HCT116 (cell line): Measurements from ENCODE around the gene MBD3L2. TPM values are rescaled to one million over a fixed set of nuclear protein-coding genes. Genes with fewer than 3 reads are reported as not detected.

ENCODE experiments used
- ATAC-seq: fragments of 200-7000 bp; cut with Tn5 transposase; 2 replicates; pipeline ENCODE4 v1.9.1; 2020; ENCODE audit warnings: mild to moderate bottlenecking, moderate library complexity
- BruUV-seq: library from RNA; stranded (reverse); fragments of 400-500 nt; replicated peaks from 2 replicates; lab custom pipeline; 2021; lab: Mats Ljungman, UMichigan
- CTCF ChIA-PET: fragments of 300-600 bp; sonication (Branson Sonifier 250); formaldehyde crosslinking; loops from one replicate; lab custom pipeline; 2021; ENCODE audit warnings: antibody characterized with exemption; lab: Charles Lee
- POLR2A ChIA-PET: fragments of 300-600, 350-600 bp; sonication (Branson Sonifier 250); formaldehyde crosslinking; loops from one replicate; lab custom pipeline; 2021; ENCODE audit warnings: antibody characterized with exemption; lab: Charles Lee
- RAD21 ChIA-PET, 2 experiments: fragments of 300-600 bp; sonication (Branson Sonifier 250); formaldehyde crosslinking; loops; one replicate each; lab custom pipeline; 2023; ENCODE audit warnings: low total read pairs in 2 of 2; ENCODE audit not compliant: uncharacterized antibody in 2 of 2, unreplicated experiment in 2 of 2, low non-redundant PET in 1 of 2; lab: Charles Lee
- DNase-seq: peaks from one replicate; pipeline ENCODE4 v3.0.0-alpha.2; 2010; ENCODE audit warnings: low read depth, low spot score
- H2AFZ ChIP-seq: fragments of 200-600 bp; shearing (Covaris generic), sonication (generic); 2 replicates; pipeline ENCODE4 v1.6.1; 2017; ENCODE audit warnings: low read depth, mixed run types, mixed read lengths, antibody characterized with exemption, low read length; ENCODE audit not compliant: poor library complexity, severe bottlenecking
- H3K27ac ChIP-seq: 2 replicates; pipeline ENCODE4 v1.5.1; 2012; ENCODE audit warnings: low read depth, low read length
- H3K27me3 ChIP-seq: fragments of 200-600 bp; sonication (generic); 2 replicates; pipeline ENCODE4 v1.6.1; 2016; ENCODE audit warnings: mixed run types, low read length, mixed read lengths; ENCODE audit not compliant: insufficient read depth
- H3K36me3 ChIP-seq, 2 experiments: fragments of 200-500 bp in 1 of 2; fragments of 200-600 bp in 1 of 2; sonication (Bioruptor generic) in 1 of 2; sonication (generic) in 1 of 2; 2 replicates each; pipeline versions ENCODE4 v1.5.1 to v1.6.1; 2014 to 2016; ENCODE audit warnings: low read length in 2 of 2, inconsistent platforms in 1 of 2, mixed read lengths in 1 of 2, mixed run types in 1 of 2; ENCODE audit not compliant: insufficient read depth in 2 of 2, control insufficient read depth in 1 of 2
- H3K4me1 ChIP-seq, 2 experiments: fragments of 200-600 bp in 1 of 2; sonication (generic) in 1 of 2; 2 replicates each; pipeline versions ENCODE4 v1.5.1 to v1.6.1; 2012 to 2017; ENCODE audit warnings: low read length in 2 of 2, inconsistent platforms in 1 of 2, mild to moderate bottlenecking in 1 of 2, mixed read lengths in 1 of 2, mixed run types in 1 of 2, moderate library complexity in 1 of 2; ENCODE audit not compliant: insufficient read depth in 2 of 2, control insufficient read depth in 1 of 2
- H3K4me2 ChIP-seq: fragments of 200-600 bp; sonication (generic); 2 replicates; pipeline ENCODE4 v1.6.1; 2017; ENCODE audit warnings: mixed run types, low read length, mixed read lengths
- H3K4me3 ChIP-seq, 2 experiments: fragments of 200-600 bp in 1 of 2; sonication (generic) in 1 of 2; replicated peaks in 1 of 2; 2 replicates each; pipeline ENCODE4 v1.5.1; 2011 to 2016; ENCODE audit warnings: low read length in 2 of 2, control low read depth in 1 of 2, low read depth in 1 of 2, mild to moderate bottlenecking in 1 of 2, mixed read lengths in 1 of 2, mixed run types in 1 of 2
- H3K79me2 ChIP-seq: fragments of 200-600 bp; sonication (generic); 2 replicates; pipeline ENCODE4 v1.6.1; 2017; ENCODE audit warnings: mild to moderate bottlenecking, mixed run types, low read length, moderate library complexity, mixed read lengths; ENCODE audit not compliant: insufficient read depth
- H3K9ac ChIP-seq: fragments of 200-600 bp; sonication (generic); 2 replicates; pipeline ENCODE4 v1.6.1; 2016; ENCODE audit warnings: low read length, mixed read lengths
- H3K9me2 ChIP-seq: fragments of 200-600 bp; sonication (generic), shearing (Covaris generic); 2 replicates; pipeline ENCODE4 v1.6.1; 2017; ENCODE audit warnings: mixed run types, mild to moderate bottlenecking, moderate library complexity; ENCODE audit not compliant: insufficient read depth
- H3K9me3 ChIP-seq, 2 experiments: fragments of 200-500 bp in 1 of 2; fragments of 200-600 bp in 1 of 2; sonication (Bioruptor generic) in 1 of 2; sonication (generic) in 1 of 2; 2 replicates each; pipeline ENCODE4 v1.6.1; 2014 to 2017; ENCODE audit warnings: low read length in 2 of 2, mixed read lengths in 2 of 2, inconsistent platforms in 1 of 2, low read depth in 1 of 2, mild to moderate bottlenecking in 1 of 2, mixed run types in 1 of 2, moderate library complexity in 1 of 2; ENCODE audit not compliant: control insufficient read depth in 1 of 2, insufficient read depth in 1 of 2
- H4K20me1 ChIP-seq: fragments of 200-600 bp; sonication (generic), shearing (Covaris generic); 2 replicates; pipeline ENCODE4 v1.6.1; 2017; ENCODE audit warnings: mixed run types, mild to moderate bottlenecking, moderate library complexity; ENCODE audit not compliant: insufficient read depth
- CBX3 ChIP-seq: IDR thresholded peaks from 2 replicates; pipeline ENCODE4 v1.6.1; 2012; ENCODE audit warnings: low read depth
- CEBPB ChIP-seq: IDR thresholded peaks from 2 replicates; pipeline ENCODE4 v1.6.1; 2012; ENCODE audit warnings: low read depth
- EGR1 ChIP-seq: IDR thresholded peaks from 2 replicates; pipeline ENCODE4 v1.6.1; 2012; ENCODE audit warnings: low read depth
- ELF1 ChIP-seq: IDR thresholded peaks from 2 replicates; pipeline ENCODE4 v1.6.1; 2012; ENCODE audit warnings: low read depth, borderline replicate concordance
- EZH2 ChIP-seq: fragments of 200-600 bp; sonication (generic); IDR thresholded peaks from 2 replicates; pipeline ENCODE4 v1.6.1; 2017; ENCODE audit warnings: antibody characterized with exemption, mixed run types
- EZH2phosphoT487 ChIP-seq: fragments of 200-600 bp; IDR thresholded peaks from 2 replicates; pipeline ENCODE4 v1.6.1; 2018; ENCODE audit warnings: antibody characterized with exemption, borderline replicate concordance
- POLR2A ChIP-seq: IDR thresholded peaks from 2 replicates; pipeline ENCODE4 v1.7.0; 2011; ENCODE audit warnings: borderline replicate concordance; ENCODE audit not compliant: insufficient read depth, insufficient read length; ENCODE audit errors: extremely low read depth
- POLR2AphosphoS5 ChIP-seq: IDR thresholded peaks from 2 replicates; pipeline ENCODE4 v1.6.1; 2011; ENCODE audit warnings: mild to moderate bottlenecking, low read depth, low read length, moderate library complexity
- SIN3A ChIP-seq: IDR thresholded peaks from 2 replicates; pipeline ENCODE4 v1.6.1; 2012; ENCODE audit warnings: low read depth
- SP1 ChIP-seq: IDR thresholded peaks from 2 replicates; pipeline ENCODE4 v1.6.1; 2012; ENCODE audit warnings: low read depth
- SRF ChIP-seq: IDR thresholded peaks from 2 replicates; pipeline ENCODE4 v1.6.1; 2012; ENCODE audit warnings: low read depth
- YY1 ChIP-seq: IDR thresholded peaks from 2 replicates; pipeline ENCODE4 v1.6.1; 2011; ENCODE audit warnings: low read length, low read depth, moderate library complexity, mild to moderate bottlenecking; ENCODE audit not compliant: insufficient replicate concordance; ENCODE audit errors: extremely low read depth
- ZFX ChIP-seq: fragments of 450-650 bp; IDR thresholded peaks from 2 replicates; pipeline ENCODE4 v1.6.1; 2017
- ZNF274 ChIP-seq: fragments of 200-500 bp; sonication (Bioruptor generic); IDR thresholded peaks from 2 replicates; pipeline ENCODE4 v1.6.1; 2014; ENCODE audit warnings: mild to moderate bottlenecking, low read depth, low read length, inconsistent platforms
- intact Hi-C: fragments of 100-400 bp; cut with micrococcal nuclease; formaldehyde crosslinking; loops from 2 replicates; pipeline ENCODE4 v1.10.0; 2022
- total RNA-seq: library from RNA; stranded (reverse); gene quantifications from one replicate; pipeline ENCODE4 v1.2.1, GENCODE V29; 2021; ENCODE audit not compliant: unreplicated experiment
- TF ChIP-seq, protein P1 (sequence below): IDR thresholded peaks from 2 replicates; pipeline ENCODE4 v1.6.1; 2012
- TF ChIP-seq, protein P2 (sequence below): IDR thresholded peaks from 2 replicates; pipeline ENCODE4 v1.6.1; 2011; ENCODE audit warnings: mild to moderate bottlenecking, low read length, moderate library complexity; ENCODE audit not compliant: insufficient replicate concordance; ENCODE audit errors: extremely low read depth
- TF ChIP-seq, protein P3 (sequence below): IDR thresholded peaks from 2 replicates; pipeline ENCODE4 v1.6.1; 2012; ENCODE audit warnings: low read depth
- TF ChIP-seq, protein P4 (sequence below), 3 experiments: fragments of 200-600 bp in 1 of 3; sonication (generic) in 1 of 3; IDR thresholded peaks in 2 of 3; conservative IDR thresholded peaks in 1 of 3; 2 replicates each; pipeline ENCODE4 v1.5.1; 2012 to 2017; ENCODE audit warnings: low read depth in 2 of 3, low read length in 2 of 3, antibody characterized with exemption in 1 of 3, borderline replicate concordance in 1 of 3, control low read depth in 1 of 3, mild to moderate bottlenecking in 1 of 3, mixed read lengths in 1 of 3, mixed run types in 1 of 3, moderate library complexity in 1 of 3; ENCODE audit not compliant: insufficient read depth in 1 of 3

The MBD3L2 gene
- total RNA-seq, 1 experiment from 2014 or later: not detected

DNA sequence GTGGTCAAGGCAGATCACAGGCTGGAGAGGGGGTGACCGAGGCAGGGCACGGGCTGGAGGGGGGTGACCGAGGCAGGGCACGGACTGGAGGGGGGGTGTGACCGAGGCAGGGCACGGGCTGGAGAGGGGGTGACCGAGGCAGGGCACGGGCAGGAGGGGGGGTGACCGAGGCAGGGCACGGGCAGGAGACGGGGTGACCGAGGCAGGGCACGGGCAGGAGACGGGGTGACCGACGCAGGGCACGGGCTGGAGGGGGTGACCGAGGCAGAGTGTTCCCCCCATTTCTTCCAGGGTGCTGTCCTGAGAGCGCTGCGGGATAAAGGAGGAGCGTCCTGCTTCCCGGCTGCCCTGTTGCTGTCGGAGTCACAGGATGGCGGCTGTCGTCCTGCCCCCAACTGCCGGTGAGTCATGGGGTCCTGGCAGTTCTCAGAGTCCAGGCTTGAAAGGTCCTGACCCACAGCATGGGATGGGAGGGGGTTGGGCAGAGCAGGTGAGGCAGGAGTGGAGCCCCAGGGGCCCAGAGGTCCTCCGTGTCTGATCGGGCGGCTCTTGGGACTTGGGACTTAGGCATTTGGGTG, 25.7 kb downstream of the MBD3L2 start:
- no peak overlapping the region for H2AFZ ChIP-seq
- intact Hi-C loops: no loop called here
- H3K4me1 ChIP-seq: peaks cover 4 to 5% of the 10 kb centered on the region in 2 experiments; a peak in 3 of 4 replicates
- peaks cover 19% of the 10 kb centered on the region for H3K79me2 ChIP-seq
- H4K20me1 ChIP-seq: no peaks in the 10 kb centered on the region
- CTCF ChIA-PET: no interaction called here
- no peak overlapping the region for H3K9ac ChIP-seq
- no TSS peak for BruUV-seq
- ATAC-seq: no peak
- peaks cover 17 to 18% of the 10 kb centered on the region in 2 experiments; a peak in 3 of 4 replicates for H3K9me3 ChIP-seq
- POLR2A ChIA-PET: no interaction called here
- H3K27me3 ChIP-seq: no peaks in the 10 kb centered on the region
- H3K27ac ChIP-seq: no peak overlapping the region
- RAD21 ChIA-PET: no interaction called here
- TF ChIP-seq CBX3 (no peak), EZH2 (no peak), EGR1 (no peak), ZNF274 (no peak), SP1 (no peak), CEBPB (no peak), POLR2AphosphoS5 (no peak), YY1 (no peak), ELF1 (no peak), POLR2A (no peak), SRF (no peak), EZH2phosphoT487 (no peak), ZFX (no peak), SIN3A (no peak)
- TF ChIP-seq, protein P1, sequence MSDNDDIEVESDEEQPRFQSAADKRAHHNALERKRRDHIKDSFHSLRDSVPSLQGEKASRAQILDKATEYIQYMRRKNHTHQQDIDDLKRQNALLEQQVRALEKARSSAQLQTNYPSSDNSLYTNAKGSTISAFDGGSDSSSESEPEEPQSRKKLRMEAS: no peak
- TF ChIP-seq, protein P2, sequence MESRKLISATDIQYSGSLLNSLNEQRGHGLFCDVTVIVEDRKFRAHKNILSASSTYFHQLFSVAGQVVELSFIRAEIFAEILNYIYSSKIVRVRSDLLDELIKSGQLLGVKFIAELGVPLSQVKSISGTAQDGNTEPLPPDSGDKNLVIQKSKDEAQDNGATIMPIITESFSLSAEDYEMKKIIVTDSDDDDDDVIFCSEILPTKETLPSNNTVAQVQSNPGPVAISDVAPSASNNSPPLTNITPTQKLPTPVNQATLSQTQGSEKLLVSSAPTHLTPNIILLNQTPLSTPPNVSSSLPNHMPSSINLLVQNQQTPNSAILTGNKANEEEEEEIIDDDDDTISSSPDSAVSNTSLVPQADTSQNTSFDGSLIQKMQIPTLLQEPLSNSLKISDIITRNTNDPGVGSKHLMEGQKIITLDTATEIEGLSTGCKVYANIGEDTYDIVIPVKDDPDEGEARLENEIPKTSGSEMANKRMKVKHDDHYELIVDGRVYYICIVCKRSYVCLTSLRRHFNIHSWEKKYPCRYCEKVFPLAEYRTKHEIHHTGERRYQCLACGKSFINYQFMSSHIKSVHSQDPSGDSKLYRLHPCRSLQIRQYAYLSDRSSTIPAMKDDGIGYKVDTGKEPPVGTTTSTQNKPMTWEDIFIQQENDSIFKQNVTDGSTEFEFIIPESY: no peak
- TF ChIP-seq, protein P3, sequence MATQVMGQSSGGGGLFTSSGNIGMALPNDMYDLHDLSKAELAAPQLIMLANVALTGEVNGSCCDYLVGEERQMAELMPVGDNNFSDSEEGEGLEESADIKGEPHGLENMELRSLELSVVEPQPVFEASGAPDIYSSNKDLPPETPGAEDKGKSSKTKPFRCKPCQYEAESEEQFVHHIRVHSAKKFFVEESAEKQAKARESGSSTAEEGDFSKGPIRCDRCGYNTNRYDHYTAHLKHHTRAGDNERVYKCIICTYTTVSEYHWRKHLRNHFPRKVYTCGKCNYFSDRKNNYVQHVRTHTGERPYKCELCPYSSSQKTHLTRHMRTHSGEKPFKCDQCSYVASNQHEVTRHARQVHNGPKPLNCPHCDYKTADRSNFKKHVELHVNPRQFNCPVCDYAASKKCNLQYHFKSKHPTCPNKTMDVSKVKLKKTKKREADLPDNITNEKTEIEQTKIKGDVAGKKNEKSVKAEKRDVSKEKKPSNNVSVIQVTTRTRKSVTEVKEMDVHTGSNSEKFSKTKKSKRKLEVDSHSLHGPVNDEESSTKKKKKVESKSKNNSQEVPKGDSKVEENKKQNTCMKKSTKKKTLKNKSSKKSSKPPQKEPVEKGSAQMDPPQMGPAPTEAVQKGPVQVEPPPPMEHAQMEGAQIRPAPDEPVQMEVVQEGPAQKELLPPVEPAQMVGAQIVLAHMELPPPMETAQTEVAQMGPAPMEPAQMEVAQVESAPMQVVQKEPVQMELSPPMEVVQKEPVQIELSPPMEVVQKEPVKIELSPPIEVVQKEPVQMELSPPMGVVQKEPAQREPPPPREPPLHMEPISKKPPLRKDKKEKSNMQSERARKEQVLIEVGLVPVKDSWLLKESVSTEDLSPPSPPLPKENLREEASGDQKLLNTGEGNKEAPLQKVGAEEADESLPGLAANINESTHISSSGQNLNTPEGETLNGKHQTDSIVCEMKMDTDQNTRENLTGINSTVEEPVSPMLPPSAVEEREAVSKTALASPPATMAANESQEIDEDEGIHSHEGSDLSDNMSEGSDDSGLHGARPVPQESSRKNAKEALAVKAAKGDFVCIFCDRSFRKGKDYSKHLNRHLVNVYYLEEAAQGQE: no peak
- TF ChIP-seq, protein P4, sequence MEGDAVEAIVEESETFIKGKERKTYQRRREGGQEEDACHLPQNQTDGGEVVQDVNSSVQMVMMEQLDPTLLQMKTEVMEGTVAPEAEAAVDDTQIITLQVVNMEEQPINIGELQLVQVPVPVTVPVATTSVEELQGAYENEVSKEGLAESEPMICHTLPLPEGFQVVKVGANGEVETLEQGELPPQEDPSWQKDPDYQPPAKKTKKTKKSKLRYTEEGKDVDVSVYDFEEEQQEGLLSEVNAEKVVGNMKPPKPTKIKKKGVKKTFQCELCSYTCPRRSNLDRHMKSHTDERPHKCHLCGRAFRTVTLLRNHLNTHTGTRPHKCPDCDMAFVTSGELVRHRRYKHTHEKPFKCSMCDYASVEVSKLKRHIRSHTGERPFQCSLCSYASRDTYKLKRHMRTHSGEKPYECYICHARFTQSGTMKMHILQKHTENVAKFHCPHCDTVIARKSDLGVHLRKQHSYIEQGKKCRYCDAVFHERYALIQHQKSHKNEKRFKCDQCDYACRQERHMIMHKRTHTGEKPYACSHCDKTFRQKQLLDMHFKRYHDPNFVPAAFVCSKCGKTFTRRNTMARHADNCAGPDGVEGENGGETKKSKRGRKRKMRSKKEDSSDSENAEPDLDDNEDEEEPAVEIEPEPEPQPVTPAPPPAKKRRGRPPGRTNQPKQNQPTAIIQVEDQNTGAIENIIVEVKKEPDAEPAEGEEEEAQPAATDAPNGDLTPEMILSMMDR (IDR thresholded peaks at IDR 0.05 in 2 of 3, conservative IDR thresholded peaks at IDR 0.05 in 1 of 3; ENCODE audit: borderline replicate concordance in 1 of 3, insufficient read depth in 1 of 3, low read depth in 2 of 3, low read length in 2 of 3): no peak
- H3K4me3 ChIP-seq: no peak overlapping the region
- H3K9me2 ChIP-seq: no peaks in the 10 kb centered on the region
- DNase-seq: no peak
- H3K4me2 ChIP-seq: no peak overlapping the region
- peaks cover 54 to 66% of the 10 kb centered on the region in 2 experiments for H3K36me3 ChIP-seq
